Mesangial cell (primary cell): ENCODE data around the gene WDR53. TPM values are rescaled to one million over a fixed set of nuclear protein-coding genes. Genes with fewer than 3 reads are reported as not detected.

Experiments
- total RNA-seq: library from RNA; depleted of rRNA; stranded (reverse); fragments of >200 nt; gene quantifications from 2 replicates; pipeline ENCODE4 v1.2.3, GENCODE V29; 2015

The WDR53 gene
- total RNA-seq: 2.5 and 4.9 TPM in 2 replicates

GRCh38 chr3:196568246-196569002 lies at the start of gene WDR53, which contains the start of gene FBXO45:
WDR53 (minus strand) TSS chr3:196568554; CDS start chr3:196561475, 7,079 bp downstream.
FBXO45 (plus strand) TSS chr3:196568660; CDS start chr3:196568985, 325 bp downstream.

DNA sequence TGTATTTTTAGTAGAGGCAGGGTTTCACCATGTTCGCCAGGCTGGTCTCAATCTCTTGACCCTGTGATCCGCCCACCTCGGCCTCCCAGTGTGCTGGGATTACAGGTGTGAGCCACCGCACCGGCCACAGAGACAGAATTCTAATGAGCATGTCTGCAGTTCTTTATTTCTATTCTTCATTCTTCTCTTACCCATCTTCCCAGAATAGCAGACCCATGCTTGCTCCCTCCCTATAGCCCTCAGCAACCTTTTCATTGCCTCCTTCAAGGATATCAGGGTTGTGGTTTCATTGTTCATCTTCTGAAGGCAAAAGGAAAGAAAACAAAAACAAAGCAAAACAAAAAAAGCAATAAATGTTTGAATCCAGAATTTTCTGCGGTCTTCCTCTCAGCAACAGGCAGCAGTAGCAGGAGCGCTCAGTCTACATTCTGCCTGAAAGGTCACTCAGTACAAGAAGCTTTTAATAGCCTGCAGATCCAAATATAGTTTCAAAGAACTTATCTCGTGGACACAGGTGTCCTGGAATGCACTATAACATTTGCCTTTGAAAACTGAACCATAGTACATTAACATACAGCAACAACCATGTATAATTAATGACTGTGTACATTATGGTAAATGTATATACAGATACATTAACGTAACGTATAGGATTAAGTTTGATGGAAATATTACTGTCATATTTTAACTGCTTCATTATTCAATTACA lies 53.3 kb downstream of the WDR53 start, which contains the start of gene SMCO1:
SMCO1 (minus strand) TSS at position 434 of the 709 bp plus-strand sequence; CDS start at position 297, 137 bp downstream.

Other genes starting within 250 kb of the WDR53 start
- gene TM4SF19, start 230.2 kb downstream of the WDR53 start, total RNA-seq: 1.5 and 3.1 TPM in 2 replicates
- gene UBXN7, start 136.1 kb downstream of the WDR53 start, total RNA-seq: 8.3 and 9.9 TPM in 2 replicates
- 7.6 and 10.3 TPM in 2 replicates for gene RNF168, start 64.8 kb downstream of the WDR53 start, total RNA-seq
- gene SMCO1, start 53.2 kb downstream of the WDR53 start, total RNA-seq: not detected in 2 replicates
- gene FBXO45, start 106 bp upstream of the WDR53 start, total RNA-seq: 3.9 and 4.7 TPM in 2 replicates
- 0.65 and 2.2 TPM in 2 replicates for gene NRROS, start 71.1 kb upstream of the WDR53 start, total RNA-seq
- 0.81 and 1.1 TPM in 2 replicates for gene CEP19, start 143.7 kb upstream of the WDR53 start, total RNA-seq
- gene PIGX, start 143.8 kb upstream of the WDR53 start, total RNA-seq: 21.8 and 25.6 TPM in 2 replicates
- gene PAK2, start 171.3 kb upstream of the WDR53 start, total RNA-seq: 38.3 and 44.6 TPM in 2 replicates